GM12864 (cell line): ENCODE measurements around the gene FAM3A.
"Not testable (repeated sequence)": the region's sequence is repeated elsewhere in the genome, so short reads cannot be mapped to it uniquely, and the experiment has no call there.

ENCODE experiments used
- DNase-seq: peaks from one replicate; pipeline ENCODE4 v3.0.0-alpha.2; 2011; ENCODE audit warnings: low read depth
- H3K4me3 ChIP-seq: 2 replicates; pipeline ENCODE4 v1.5.1; 2011; ENCODE audit warnings: mild to moderate bottlenecking, low read depth, low read length, control low read depth
- TF ChIP-seq, protein P1 (sequence below): IDR thresholded peaks from 2 replicates; pipeline ENCODE4 v1.5.1; 2011; ENCODE audit warnings: low read depth, mild to moderate bottlenecking, moderate library complexity, low read length, control low read depth, inconsistent platforms; ENCODE audit errors: missing control alignments

Gene FAM3A

DNA sequence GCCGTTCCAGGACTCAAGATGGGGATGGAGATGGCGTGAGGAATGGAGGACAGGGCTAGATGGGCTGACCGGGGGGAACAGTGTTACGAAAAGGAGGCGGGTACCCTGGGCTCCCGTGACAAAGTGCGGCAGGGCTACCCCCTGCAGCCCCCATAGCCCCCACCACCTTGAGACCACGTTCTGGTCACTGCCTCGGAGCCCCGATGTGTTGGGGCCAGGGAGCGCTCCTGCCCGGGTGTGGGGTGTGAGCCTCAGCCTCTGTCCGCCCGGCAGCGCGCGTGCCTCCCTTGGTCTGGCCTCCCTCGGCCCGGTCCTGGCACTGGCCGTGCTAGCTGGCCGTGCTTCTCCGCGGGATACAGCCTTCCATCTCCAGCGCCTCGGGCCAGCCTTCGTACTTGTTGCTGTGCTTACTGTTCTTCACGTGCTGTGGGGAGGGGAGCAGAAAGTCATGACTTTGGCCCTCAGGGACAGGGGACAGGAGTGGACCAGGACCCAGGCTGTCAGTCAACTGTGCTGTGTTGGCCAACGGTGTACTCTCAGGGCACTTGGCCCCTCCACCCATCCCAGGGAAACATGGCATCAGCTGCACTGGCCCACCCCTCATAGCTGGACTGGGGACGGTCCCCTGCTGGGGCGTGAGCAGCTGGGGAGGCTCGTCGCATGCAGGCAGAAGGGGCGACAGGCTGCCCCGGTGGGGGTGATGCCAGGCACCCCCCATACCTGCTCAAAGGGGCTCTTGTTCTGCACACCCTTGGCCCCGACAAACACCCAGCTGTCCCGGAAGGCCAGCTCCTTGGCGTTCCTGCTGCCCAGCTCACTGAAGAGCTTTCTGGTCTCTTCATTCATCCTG, 9.3 kb downstream of the FAM3A start:
- TF ChIP-seq, protein P1, sequence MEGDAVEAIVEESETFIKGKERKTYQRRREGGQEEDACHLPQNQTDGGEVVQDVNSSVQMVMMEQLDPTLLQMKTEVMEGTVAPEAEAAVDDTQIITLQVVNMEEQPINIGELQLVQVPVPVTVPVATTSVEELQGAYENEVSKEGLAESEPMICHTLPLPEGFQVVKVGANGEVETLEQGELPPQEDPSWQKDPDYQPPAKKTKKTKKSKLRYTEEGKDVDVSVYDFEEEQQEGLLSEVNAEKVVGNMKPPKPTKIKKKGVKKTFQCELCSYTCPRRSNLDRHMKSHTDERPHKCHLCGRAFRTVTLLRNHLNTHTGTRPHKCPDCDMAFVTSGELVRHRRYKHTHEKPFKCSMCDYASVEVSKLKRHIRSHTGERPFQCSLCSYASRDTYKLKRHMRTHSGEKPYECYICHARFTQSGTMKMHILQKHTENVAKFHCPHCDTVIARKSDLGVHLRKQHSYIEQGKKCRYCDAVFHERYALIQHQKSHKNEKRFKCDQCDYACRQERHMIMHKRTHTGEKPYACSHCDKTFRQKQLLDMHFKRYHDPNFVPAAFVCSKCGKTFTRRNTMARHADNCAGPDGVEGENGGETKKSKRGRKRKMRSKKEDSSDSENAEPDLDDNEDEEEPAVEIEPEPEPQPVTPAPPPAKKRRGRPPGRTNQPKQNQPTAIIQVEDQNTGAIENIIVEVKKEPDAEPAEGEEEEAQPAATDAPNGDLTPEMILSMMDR = no peak
- no peak overlapping the region for H3K4me3 ChIP-seq
- no peak for DNase-seq

DNA sequence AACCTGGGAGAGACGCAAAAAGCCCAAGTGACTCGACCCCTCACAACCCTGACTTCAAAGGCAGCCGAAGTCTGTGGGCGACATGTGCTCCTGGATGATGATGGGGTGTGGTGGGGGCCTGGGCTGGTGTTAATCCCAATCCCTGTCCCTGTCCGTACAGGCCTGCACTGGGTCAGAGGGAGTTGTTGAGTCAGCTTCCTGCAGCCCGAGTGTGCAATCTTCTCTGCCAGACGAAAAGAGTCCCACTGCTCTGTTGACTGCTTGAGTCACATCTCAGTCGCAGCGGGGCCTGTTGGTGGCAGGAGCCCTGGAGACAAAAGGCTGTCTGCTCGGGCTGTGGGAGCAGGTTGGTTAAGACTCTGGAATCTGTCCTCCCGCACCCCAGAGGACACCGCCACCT, 10.3 kb downstream of the FAM3A start:
- no peak overlapping the region for H3K4me3 ChIP-seq
- TF ChIP-seq, protein P1 = no peak
- no peak for DNase-seq

DNA sequence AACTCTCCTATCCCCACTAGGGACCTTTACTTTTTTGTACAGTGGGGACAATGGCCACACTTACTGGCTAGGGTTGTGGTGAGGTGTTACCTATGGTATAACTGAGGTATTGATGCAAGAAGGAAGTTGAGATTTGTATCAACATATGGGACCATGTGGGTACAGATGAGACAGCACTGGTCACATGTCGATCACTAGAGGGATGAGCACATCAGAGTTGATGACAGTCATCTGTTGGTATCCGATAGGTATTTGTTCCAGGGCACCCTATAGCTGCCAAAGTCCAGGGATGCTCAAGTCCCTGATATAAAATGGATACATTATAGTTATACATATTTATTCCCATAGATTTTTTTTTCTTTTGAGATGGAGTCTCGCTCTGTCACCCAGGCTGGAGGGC, 13.0 kb downstream of the FAM3A start:
- no peak for DNase-seq
- no peak overlapping the region for H3K4me3 ChIP-seq
- TF ChIP-seq, protein P1 = no peak

DNA sequence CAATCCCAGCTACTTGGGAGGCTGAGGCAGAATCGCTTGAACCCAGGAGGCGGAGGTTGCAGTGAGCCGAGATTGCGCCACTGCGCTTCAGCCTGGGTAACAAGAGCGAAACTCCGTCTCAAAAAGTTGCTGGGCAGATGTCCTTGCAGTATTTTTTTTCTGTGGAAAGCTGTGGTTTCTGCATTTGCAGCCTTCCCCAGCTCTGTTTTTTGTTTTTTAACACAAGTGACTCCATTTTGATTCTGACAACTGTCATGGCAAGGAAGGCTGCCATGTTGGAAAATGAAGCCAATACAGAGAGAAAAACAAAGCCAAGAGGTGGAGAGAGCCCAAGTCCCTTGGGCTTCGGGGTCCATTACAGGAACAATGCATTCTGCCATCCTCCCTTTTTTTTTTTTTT, 13.9 kb downstream of the FAM3A start:
- no peak for DNase-seq
- TF ChIP-seq, protein P1 = no peak
- no peak overlapping the region for H3K4me3 ChIP-seq

DNA sequence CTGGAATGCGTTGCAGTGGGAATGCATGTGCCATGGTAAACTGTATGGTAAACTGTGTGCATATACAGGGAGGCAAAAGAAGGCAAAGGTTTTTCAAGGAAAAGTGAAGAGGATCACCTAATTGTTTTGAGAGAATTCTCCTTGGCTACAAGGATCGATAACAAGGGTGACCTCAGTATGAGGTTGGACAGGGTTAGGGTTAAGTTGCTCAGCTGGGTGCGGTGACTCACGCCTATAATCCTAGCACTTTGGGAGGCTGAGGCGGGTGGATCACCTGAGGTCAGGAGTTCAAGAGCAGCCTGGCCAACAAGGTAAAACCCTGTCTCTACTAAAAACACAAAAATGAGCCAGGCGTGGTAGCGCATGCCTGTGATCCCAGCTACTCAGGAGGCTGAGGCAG, 14.6 kb downstream of the FAM3A start:
- not testable (repeated sequence) for DNase-seq, H3K4me3 ChIP-seq

DNA sequence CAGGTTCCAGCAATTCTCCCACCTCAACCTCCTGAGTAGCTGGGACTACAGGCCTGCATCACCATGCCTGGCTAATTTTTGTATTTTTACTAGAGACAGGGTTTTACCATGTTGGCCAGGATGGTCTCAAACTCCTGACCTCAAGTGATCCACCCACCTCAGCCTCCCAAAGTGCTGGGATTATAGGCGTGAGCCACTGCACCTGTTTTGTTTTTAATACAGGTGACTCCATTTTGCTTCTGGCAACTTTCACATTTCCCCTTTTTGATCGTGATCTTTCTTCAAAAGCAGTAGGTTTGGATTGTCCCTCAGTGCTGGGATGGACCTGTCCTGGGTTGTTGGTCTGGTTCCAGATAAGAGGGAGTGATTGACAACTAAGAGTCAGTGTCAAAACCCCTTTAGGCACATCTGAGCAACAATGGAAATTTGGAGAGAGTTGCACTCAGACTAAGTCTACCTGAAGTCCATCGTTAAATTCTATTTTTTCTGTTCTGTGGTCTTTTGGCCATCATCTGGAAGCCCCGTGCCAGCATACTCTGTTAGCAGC, 19.4 kb downstream of the FAM3A start:
- DNase-seq, H3K4me3 ChIP-seq: not testable (repeated sequence)

DNA sequence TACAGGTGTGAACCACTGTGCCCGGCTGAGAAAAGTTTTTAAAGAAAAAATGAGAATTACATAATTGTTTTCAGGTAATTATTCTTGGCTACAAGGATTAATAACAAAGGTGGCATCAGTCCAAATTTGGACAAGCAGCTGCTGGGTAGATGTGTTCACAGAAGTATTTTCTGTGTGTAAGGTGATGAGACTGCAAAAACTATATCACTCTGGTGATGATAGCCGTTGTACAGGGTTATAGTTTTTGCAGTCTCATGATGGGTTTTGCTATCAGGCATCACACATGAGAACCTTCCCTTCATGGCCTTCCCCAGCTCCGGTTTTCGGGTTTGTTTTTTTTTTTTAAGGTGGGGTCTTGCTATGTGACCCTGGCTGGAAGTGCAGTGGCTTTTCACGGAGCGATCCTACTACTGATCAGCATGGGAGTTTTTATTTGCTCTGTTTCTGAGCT, 20.5 kb downstream of the FAM3A start:
- no peak for DNase-seq
- no peak overlapping the region for H3K4me3 ChIP-seq
- TF ChIP-seq, protein P1 = no peak

DNA sequence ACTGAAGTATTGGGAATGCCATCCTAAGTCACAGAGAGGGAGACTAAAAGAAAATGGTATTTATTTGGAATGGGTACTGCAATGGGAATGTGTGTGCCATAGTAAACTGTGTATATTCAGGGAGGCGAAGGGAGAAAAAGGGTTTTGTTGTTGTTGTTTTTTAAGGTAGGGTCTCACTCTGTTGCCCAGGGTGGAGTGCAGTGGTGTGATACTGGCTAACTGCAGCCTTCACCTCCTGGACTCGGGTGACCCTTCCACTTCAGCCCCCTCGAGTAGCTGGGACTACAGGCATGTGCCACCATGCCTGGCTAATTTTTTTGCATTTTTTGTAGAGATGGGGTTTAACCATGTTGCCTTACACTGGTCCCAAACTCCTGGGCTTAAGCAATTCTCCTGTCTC, 21.3 kb downstream of the FAM3A start:
- DNase-seq = no peak
- TF ChIP-seq, protein P1 = no peak
- H3K4me3 ChIP-seq = no peak overlapping the region
